GM11168 (cell line): ENCODE data around the gene CASK.

Source experiments
- in situ Hi-C: fragments of 300-500 bp; cut with MboI; formaldehyde crosslinking; loops from one replicate; pipeline ENCODE4 v1.12.0; 2022; ENCODE audit warnings: low sequenced_read_pairs; ENCODE audit not compliant: unreplicated experiment

CASK gene

DNA sequence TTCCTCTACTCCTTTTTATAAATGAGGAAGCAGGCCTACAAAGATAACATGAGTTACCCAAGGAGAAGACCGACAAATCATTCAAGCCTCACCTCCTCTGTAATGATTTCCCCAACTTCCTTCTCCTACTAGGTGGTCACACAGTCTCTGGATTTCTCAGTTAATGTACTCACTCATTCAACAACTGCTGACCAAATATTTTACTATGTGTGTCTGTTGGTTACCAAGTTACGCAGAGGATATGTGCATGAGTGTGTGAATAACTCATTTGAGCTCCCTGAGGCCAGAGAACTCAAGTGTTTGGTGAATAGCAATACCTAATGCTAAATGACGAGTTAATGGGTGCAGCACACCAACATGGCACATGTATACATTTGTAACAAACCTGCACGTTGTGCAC is 10.4 kb downstream of the CASK start:
- in situ Hi-C loops = no loop called here

DNA sequence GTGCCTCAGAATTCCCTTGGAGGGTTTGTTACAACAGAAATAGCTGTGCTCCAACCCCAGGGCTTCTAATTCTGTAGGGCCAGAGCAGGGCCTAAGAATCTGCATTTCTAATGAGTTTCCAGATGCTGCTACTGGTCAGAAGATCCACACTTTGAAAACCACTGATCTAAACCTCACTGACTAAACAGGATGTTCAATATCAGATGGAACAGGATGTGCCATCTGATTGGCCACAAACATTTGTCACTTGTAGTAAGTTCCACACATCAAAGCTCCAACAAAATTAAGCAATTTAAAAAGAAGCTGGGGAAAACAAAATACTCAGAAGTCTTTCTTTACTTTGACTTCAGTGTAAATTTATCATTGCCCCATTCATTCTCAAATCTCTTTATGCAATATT is 14.3 kb downstream of the CASK start:
- in situ Hi-C loops = no loop called here

DNA sequence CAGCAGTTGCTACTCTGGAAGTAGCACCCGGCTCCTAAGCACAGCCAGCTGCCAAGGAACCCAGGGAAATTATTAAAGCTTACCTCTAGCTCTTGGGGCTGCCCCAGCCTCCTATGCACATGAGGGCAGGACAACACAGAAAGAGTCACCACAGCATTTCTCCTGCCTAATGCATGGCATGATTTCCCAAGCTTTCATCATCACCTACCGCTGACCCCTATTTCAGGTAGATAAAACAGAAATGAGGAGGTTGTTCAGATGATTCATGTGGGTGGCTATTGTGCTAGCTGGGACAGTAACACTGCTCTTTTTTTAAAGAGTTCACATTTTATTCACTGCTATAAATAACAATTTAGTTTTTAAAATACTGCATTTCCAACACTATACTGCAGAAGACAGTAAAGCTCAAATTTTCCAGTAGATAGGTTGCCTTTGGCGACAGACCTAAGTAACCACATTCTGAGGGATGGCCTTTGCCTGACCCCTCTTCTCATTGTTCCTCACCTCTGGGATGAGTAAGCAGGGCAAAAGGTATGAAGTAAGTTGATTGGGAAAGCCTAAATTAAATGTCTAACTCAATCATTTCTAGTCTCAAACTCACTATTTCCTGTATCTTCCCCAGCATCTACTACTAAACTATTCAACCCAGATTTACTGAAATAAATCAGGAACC is 16.7 kb downstream of the CASK start:
- in situ Hi-C loops = no loop called here

DNA sequence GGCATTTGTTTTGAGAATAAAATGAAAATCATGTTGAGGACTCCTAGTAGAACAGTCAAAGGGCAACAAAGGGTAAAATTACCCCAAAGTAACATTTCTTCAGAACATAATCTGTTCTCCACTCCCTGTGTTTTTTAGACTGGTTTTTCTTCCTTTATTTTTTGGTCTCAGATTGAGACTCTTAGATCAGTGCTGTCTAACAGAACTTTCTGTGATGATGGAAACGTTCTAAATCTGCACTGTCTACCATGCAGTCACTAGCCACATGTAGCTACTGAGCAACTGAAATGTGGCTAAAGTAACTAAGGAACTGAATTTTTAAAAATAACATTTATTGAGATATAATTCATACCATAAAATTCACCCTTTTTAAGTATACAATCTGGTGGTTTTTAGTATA is 19.8 kb downstream of the CASK start:
- in situ Hi-C loops = no loop called here

DNA sequence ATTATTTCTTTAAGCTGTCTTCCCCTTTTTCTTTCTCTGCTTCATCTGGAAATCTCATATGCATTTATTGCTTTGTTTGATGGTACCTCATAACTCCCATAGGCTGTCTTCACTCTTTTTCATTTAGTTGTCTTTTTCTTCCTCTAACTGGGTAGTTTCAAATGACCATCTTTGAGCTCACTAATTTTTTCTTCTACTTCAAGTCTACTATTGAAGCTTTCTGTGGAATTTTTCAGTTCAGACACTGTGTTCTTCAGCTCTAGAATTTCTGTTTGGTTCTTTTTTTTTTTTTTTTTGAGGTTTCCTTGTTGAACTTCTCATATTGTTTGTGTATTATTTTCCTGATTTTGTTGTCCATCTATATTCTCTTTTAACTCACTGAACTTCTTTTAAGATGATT is 23.0 kb downstream of the CASK start:
- in situ Hi-C loops = no loop called here

DNA sequence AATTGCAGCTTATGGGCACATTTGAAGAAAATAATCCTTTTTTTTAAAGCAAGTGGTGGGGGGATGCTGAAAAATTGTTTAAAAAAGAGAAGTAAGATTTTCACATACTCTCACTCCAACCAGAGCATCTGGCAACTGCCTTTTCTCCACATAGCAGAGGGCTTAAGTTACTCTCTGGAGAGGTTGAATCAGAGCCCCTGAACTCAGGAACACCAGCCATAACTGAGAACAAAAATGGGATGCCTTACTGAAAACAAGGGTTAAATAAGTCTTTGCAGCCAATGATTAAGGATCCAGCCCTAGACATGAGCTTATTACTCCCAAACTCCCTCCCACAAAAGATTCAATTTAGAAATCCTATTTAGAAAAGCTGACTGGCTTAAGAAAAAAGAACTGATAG is 27.5 kb downstream of the CASK start:
- in situ Hi-C loops = no loop called here

DNA sequence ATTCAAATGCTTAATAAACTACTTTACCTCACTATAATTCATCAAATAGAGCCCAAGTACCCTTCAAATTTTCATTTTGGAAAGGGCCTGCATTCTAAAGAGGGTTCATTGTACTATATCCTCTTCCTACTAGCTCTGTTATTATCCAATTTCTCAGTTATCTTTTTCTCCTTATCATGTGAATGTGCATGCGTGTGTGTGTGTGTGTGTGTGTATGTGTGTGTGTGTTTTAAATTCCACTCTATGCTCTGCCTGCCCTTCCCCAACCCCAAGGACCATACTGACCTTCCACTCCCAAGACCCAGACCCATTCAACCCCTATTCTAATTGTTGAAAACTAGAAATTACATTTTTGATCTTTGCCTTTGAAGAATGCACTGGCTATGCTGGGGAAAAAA is 33.3 kb downstream of the CASK start:
- in situ Hi-C loops = no loop called here

DNA sequence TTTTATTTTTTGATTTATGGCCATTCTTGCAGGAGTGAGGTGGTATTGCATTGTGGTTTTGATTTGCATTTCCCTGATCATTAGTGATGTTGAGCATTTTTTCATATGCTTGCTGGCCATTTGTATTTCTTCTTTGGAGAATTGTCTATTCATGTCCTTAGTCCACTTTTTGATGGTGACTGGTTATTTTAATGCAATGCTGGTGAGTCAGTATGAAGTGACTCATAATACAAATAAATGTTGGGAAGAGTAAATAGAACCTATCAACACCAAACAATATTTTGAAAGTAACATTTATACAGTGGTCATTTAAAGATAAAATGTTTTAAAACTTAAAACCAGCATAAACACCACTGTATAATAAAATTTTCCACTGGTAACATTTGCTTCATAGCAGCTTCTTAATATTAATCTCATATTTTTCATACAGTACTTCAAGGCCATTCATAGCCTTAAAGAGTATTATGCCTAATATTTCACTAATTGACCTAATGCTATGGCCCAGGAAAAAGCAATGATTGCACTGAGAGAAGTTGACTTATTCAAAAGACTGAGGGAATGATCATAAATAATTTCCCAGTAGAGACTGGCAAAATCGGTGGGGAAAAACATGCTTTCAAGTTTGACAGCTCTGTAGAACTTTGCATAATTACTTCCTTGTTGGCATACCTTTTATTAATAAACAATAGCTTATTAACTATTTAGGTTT is 33.9 kb downstream of the CASK start:
- in situ Hi-C loops = no loop called here

DNA sequence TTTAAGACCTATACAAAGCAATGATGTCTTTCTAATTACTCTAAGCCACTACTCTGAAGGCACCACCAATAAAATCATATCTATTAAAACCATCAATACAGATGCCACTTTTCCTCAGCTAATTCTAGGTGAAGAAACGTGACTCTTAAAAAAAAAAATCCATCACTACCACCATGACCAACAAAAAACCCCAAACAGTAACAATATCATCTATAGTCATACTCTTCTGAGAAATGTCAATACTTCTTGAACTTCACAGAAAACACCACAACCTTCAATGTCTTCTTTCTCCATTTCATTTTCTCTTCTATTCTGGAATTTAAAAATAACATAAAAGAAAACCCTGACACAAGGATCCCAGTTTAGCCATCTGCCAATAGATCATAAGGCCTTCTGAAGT is 35.7 kb downstream of the CASK start:
- in situ Hi-C loops = no loop called here

DNA sequence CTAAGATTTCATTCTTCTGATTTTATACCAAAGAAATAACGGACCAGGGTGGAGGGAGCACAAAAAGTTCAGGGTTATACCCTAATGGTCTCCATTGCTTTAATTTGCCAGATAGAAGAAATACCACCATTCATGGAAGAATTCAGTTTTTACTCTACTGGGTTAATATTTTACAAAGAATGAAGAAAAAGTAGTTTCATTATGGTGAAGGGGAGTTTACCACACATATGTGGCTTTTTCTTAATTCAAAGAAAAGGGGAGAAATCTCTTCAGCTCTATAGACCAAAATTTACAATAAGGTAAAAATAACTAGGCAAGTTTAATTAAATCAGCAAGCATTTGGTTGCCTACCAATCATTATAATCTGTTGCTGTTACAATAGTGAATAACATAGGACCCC is 37.6 kb downstream of the CASK start:
- in situ Hi-C loops = no loop called here

DNA sequence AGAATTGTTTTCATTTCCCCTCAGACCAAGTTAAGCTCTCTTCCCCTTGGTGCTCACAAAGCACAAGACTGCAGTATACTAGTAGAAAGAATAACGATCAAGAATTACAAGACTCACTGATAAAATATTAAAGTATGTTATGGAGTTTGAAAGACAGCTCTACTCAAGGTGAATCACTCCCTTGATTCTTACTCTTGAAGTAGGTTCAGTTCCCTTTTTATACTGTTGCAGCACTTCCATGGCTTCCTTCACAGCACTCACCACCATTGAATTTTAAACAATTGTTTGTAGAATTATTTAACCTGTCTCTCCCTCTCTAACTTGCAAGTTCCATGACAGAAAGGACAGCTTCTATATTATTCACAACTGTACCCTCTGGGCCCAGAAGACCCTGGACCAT is 42.2 kb downstream of the CASK start:
- in situ Hi-C loops = no loop called here

DNA sequence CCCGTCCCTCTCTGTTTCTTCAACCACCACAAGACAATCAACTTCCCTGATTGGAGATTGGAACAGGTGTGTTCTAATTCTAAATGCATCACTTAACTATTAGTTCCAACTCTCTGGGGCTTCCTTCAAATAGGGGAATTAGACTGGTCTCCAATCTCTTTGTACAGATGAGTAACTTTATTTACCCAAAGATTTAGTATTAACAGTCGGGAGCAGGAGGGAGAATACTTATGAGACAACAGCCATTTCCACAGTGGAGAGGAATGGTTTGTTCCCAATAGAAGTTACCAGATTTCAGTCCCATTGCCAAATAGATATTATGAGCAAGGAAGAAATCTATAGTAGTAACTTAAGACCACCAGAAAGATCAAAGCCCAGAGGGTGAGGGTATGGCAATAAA is 46.2 kb downstream of the CASK start:
- in situ Hi-C loops = no loop called here

DNA sequence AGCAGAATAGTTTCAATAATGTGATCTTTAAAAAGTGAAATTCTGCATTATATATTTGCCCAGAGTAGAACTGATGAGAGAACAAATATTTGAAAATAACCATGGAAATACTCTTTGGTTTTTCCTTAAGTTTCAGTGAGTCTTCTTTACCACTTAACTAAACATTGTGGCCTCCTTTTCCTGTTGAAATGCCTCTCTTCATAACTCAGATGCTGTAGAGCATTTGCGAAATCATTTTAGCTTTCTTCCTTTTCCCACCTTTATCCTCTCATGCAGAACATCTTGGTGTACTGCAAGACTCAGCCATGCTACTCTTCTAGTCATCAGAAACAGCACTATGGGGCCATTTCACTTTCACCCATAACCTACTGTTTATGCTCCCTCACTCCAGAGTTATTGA is 48.2 kb downstream of the CASK start:
- in situ Hi-C loops = no loop called here

DNA sequence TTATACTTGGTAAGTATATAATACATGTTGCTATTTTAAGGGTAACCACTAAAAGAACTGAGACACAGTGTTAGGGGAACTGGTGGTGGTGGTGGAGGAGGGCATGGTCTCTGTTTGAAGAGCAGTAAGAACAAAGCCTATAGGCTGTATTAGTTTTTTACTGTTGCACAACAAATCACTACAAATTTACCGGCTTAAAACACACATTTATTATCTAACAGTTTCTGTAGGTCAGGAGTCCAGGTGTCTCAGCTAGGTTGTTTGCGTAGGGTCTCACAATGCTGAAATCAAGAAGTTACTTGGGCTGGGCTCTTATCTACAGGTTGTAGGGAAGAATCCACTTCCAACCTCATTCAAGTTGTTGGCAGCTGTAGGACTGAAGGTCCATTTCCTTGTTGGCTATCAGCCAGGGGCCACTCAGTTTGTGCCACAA is 52.6 kb downstream of the CASK start:
- in situ Hi-C loops = no loop called here

DNA sequence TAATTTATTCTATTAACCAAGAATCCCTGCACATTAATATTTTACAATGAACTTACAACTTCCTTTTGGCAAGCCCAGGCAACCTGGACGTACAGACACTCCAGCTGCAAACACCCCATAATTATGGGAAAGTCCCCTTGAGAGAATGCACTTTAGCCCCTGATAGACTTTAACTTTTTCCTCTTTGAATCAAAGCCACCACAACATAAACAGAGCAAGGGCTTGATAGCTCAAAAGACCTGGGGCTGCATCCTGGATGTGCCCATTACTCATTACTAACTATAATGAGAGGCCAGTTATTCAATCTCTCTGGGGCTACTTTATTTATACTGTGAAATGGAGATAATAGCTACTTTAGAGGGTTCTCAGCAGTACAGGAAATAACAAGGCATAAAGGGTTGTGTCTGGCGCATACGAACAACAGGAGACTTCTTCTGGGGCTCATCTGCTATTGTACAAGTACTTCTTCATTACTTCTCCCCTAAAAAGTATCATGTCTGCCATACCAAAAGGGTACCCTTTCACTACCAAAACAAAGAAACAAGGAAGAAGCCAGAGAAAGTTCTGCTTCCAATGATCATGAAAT is 54.9 kb downstream of the CASK start:
- in situ Hi-C loops = no loop called here

DNA sequence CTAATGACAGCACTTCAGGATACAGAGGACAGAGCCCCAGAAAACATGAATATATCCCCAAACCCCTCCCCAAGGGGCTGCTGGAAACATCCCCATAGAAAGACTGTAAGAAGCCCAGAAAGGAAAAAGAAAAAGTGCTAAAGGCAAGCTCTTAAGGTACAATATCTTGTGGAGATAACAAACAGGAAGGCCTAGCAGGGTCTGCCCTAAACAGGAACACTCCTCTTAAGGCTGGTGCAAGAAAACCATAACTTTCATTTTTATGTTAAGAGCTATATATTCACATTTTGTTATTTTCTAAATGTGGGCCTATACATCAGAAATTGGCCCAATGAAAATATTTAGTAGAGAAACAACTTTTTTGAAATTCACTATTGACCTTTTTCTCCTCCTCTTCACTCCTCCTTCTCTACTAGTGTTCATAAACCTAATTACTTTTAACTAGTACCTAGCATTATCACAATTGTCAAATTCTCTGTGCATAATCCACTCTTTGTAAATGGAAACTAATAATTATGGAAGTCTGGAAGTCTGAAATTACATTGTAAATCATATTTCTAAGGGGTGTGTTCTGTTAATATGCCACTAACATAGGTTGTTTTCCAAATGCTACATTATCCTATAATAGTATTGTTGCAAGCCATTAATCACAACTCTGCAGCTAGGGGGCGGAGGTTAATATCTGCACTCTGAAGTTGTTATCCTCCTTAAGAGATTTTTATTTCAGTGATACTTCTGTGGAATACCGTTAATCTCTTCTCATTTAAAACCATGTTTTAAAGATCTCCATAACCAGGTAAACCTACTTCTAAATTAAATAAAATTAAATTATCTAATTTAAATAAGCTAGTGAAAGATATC is 59.8 kb downstream of the CASK start:
- in situ Hi-C loops = no loop called here

DNA sequence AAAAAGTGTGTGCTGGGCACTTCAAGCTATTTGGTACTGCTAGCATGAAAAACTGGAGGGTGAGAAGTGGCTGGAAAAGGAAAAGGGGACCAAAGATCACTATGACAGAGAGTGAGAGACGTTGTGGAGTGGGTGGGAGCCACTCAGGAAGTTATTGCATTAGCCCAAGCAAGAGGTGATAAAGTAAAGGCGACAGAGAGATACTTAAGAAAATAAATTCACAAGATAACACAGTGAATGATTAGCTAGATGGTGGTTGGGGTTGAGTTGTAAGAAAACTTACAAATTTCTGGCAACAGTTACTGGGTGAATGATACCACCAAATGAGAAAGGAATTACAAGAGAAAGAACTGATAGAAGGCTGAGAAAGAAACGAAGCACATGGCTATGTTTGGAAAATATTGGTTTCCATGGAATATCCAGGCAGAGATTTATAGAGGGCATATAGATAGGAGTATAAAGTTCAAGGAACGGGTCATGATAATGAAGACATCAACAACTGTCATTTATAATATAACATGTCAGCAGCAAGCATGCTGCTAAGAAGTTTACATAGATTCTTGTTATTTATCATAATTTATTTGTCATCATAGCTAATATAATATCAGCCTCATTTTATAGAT is 60.7 kb downstream of the CASK start:
- in situ Hi-C loops = no loop called here

DNA sequence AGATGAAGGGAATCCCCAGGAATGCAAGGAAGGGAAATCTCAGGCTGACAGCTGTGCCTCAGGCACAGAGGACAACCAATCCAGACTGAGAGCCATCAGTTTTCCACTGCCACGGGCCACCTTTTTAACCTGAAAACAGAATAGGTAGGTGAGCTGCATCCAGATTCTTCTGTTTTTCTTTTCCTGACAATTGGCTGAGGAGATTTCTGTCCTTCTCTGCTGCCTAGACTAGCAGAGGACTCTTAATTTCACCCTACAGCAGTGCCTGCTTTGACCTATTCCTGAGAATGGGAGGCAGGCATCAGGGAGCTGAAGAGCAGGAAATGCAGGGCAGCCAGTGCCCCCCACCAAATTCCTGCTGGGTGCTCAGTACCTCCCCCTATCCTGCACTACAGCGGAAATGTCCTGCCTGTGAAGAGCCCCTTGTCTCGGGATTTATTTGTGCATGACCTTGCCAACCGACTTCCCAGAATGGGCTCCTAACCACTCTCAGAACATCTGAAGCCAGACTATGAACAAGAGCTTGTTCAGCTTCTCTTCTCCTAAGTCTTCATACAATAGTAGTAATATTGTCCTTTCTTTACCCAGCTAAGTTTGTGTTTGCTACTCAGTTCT is 65.1 kb downstream of the CASK start:
- in situ Hi-C loops = no loop called here

DNA sequence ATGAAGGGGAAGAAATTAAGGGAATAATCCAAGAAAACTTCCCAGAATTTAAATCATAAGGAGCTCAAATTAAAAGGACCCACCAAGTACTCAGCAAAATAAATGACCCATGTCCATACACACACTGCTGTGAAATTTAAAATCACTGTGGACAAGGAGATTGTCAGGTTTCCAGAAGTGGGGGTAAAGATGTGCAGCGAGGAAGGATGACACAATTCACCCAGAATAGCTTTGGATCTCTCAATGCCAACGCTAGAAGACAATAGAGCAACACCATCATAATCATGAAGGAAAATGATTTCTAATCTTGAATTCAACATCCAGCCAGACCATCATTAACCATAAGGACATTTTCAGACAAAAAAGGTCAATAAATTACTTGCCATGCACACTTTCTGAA is 65.7 kb downstream of the CASK start:
- in situ Hi-C loops = no loop called here

DNA sequence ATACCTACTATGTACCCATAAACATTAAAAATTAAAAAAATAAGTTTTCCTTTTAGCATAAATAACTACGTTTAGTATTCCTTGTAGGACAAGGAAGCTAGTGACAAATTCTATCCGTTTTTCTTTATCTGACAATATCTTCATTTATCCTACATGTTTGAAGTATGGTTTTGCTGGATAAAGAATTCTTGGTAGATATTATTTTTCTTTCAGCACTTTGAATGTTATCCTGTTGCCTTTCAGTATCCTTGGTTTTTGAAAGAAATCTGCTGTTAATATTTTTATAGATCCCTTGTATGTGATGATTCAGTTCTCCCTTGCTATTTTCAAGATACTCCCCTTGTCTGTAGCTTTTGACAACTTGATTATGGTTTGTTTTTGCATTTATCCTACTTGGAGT is 76.6 kb downstream of the CASK start:
- in situ Hi-C loops = no loop called here
